ENCODE data around the gene FLT1.

The FLT1 gene

GRCh38 chr13:28527629-28528028 lies 32.7 kb upstream of the FLT1 start:
- DNase-seq (ENCODE audit: low read depth in 4 of 4, low spot score in 1 of 4): no peak

- no peak for DNase-seq (ENCODE audit: low read depth in 4 of 4, low spot score in 1 of 4)
Measured at GRCh38 chr13:28526876-28527275, 31.9 kb upstream of the FLT1 start.

GRCh38 chr13:28522871-28523270 lies 27.9 kb upstream of the FLT1 start:
- DNase-seq (ENCODE audit: low read depth in 4 of 4, low spot score in 1 of 4): no peak

- DNase-seq (ENCODE audit: low read depth in 4 of 4, low spot score in 1 of 4): no peak
Measured at GRCh38 chr13:28513745-28514144, 18.8 kb upstream of the FLT1 start.

- no peak for DNase-seq (ENCODE audit: low read depth in 4 of 4, low spot score in 1 of 4)
Measured at GRCh38 chr13:28510542-28510941, 15.6 kb upstream of the FLT1 start.

- no peak for DNase-seq (ENCODE audit: low read depth in 4 of 4, low spot score in 1 of 4)
Measured at GRCh38 chr13:28510066-28510465, 15.1 kb upstream of the FLT1 start.

GRCh38 chr13:28505543-28506135 lies 10.7 kb upstream of the FLT1 start:
- no peak for DNase-seq (ENCODE audit: low read depth in 4 of 4, low spot score in 1 of 4)

GRCh38 chr13:28503182-28503967 lies 8.4 kb upstream of the FLT1 start:
- no peak for DNase-seq (ENCODE audit: low read depth in 4 of 4, low spot score in 1 of 4)

GRCh38 chr13:28501547-28501946 lies 6.6 kb upstream of the FLT1 start:
- no peak for DNase-seq (ENCODE audit: low read depth in 4 of 4, low spot score in 1 of 4)

- no peak for DNase-seq (ENCODE audit: low read depth in 4 of 4, low spot score in 1 of 4)
Measured at GRCh38 chr13:28499609-28500008, 4.7 kb upstream of the FLT1 start.

GRCh38 chr13:28498481-28499115 lies 3.7 kb upstream of the FLT1 start:
- no peak for DNase-seq (ENCODE audit: low read depth in 4 of 4, low spot score in 1 of 4)

- no peak for DNase-seq (ENCODE audit: low read depth in 4 of 4, low spot score in 1 of 4)
Measured at GRCh38 chr13:28497143-28497876, 2.4 kb upstream of the FLT1 start.

GRCh38 chr13:28496188-28496564 lies 1.2 kb upstream of the FLT1 start:
- DNase-seq (ENCODE audit: low read depth in 4 of 4, low spot score in 1 of 4): no peak

GRCh38 chr13:28495538-28496187 lies 735 bp upstream of the FLT1 start:
- DNase-seq (ENCODE audit: low read depth in 4 of 4, low spot score in 1 of 4): no peak

- DNase-seq (ENCODE audit: low read depth in 4 of 4, low spot score in 1 of 4): no peak
Measured at GRCh38 chr13:28494504-28494777, 487 bp downstream of the FLT1 start.

- peak in 1 of 4 experiments; percentile 2 for DNase-seq (ENCODE audit: low read depth in 4 of 4, low spot score in 1 of 4)
Measured at GRCh38 chr13:28493740-28494503, 1.0 kb downstream of the FLT1 start.

- DNase-seq (ENCODE audit: low read depth in 4 of 4, low spot score in 1 of 4): peak in 3 of 4 experiments; percentile 12 to 43 (median 16)
Measured at GRCh38 chr13:28492569-28493367, 2.2 kb downstream of the FLT1 start.

GRCh38 chr13:28490061-28490460 lies 4.9 kb downstream of the FLT1 start:
- no peak for DNase-seq (ENCODE audit: low read depth in 4 of 4, low spot score in 1 of 4)

- DNase-seq (ENCODE audit: low read depth in 4 of 4, low spot score in 1 of 4): no peak
Measured at GRCh38 chr13:28489524-28489931, 5.4 kb downstream of the FLT1 start.

All from stimulated activated CD4-positive, alpha-beta T cell treated with anti-CD3 and anti-CD28 coated beads, Interleukin-1b, Interleukin-23, amount 100 ng/mL, for 24 hours (primary cell).